H1 (cell line): ENCODE results near the gene CS. TPM values are rescaled to one million over a fixed set of nuclear protein-coding genes. Genes with fewer than 3 reads are reported as not detected.
A peak's percentile ranks its signal among the peaks of the same experiment; 100 is the strongest.

Experiments
- CHD7 ChIP-seq: fragments of 300-600 bp; sonication (generic); IDR thresholded peaks from 2 replicates; pipeline ENCODE4 v1.7.1; 2012; ENCODE audit warnings: low read length, moderate library complexity, mild to moderate bottlenecking, inconsistent platforms; ENCODE audit not compliant: insufficient replicate concordance
- EP300 ChIP-seq, 2 experiments: IDR thresholded peaks; 1 replicate in 1 of 2; 2 replicates in 1 of 2; pipeline ENCODE4 v1.6.1; 2011 to 2012; ENCODE audit warnings: low read depth in 2 of 2, low read length in 2 of 2, mild to moderate bottlenecking in 2 of 2, borderline replicate concordance in 1 of 2, inconsistent platforms in 1 of 2, moderate library complexity in 1 of 2
- NRF1 ChIP-seq: IDR thresholded peaks from 2 replicates; pipeline ENCODE4 v1.6.1; 2011; ENCODE audit warnings: mild to moderate bottlenecking, low read depth, low read length, improper control_type of control experiment
- RBBP5 ChIP-seq: IDR thresholded peaks from 2 replicates; pipeline ENCODE4 v1.7.1; 2012; ENCODE audit warnings: low read depth, mild to moderate bottlenecking, inconsistent platforms, low read length, moderate library complexity, borderline replicate concordance
- SIN3A ChIP-seq, 2 experiments: IDR thresholded peaks in 1 of 2; conservative IDR thresholded peaks in 1 of 2; 2 replicates each; pipeline ENCODE4 v1.6.1; 2011 to 2012; ENCODE audit warnings: low read length in 2 of 2, improper control_type of control experiment in 1 of 2, low read depth in 1 of 2, mild to moderate bottlenecking in 1 of 2
- TBP ChIP-seq: IDR thresholded peaks from 2 replicates; pipeline ENCODE4 v1.6.1; 2011; ENCODE audit warnings: low read depth, low read length, improper control_type of control experiment
- polyA plus RNA-seq, 7 experiments: library from polyadenylated mRNA; depleted of rRNA in 3 of 7; stranded (reverse) in 5 of 7; unstranded in 2 of 7; fragments of >200 nt in 5 of 7; fragments of 200-250 nt in 2 of 7; gene quantifications; 1 replicate in 5 of 7; 2 replicates in 1 of 7; 4 replicates in 1 of 7; pipeline versions ENCODE4 v1.2.1 to v1.2.3, GENCODE V29; 2011 to 2013; ENCODE audit warnings: missing spikeins in 2 of 7, mixed read lengths in 2 of 7
- total RNA-seq: library from RNA; stranded (reverse); fragmentation: NEBNext Ultra II Directional; extraction: Animal tissue kit (Norgen Biotek cat#: 25700); gene quantifications from 2 replicates; pipeline ENCODE4 v1.2.1, GENCODE V29; 2021

Gene CS
- total and polyA plus RNA-seq, 2 of the 8 experiments (the other 6 are each of a cell fraction or from before 2014, with no cell fraction given): 96.6 to 238 TPM

- TF ChIP-seq CHD7 (no peak), RBBP5 (peak; percentile 56; the same call in 1 of the 2 replicates), NRF1 (no peak), SIN3A (conservative IDR thresholded peaks at IDR 0.05 in 1 of 2, IDR thresholded peaks at IDR 0.05 in 1 of 2; ENCODE audit: low read depth in 1 of 2, low read length in 2 of 2) (peak; percentile 55 to 84; a peak in 2 of 4 replicates), TBP (peak; percentile 67), EP300 (IDR thresholded peaks at IDR 0.05; ENCODE audit: borderline replicate concordance in 1 of 2, low read depth in 2 of 2, low read length in 2 of 2) (no peak)
These were observed at the start of gene CS (continued) for GRCh38 chr12:56299853-56300643.
